Fibroblast of skin of left quadriceps (primary cell): Measurements from ENCODE around the gene SSR1.
"Not testable (repeated sequence)": the region's sequence is repeated elsewhere in the genome, so short reads cannot be mapped to it uniquely, and the experiment has no call there.

Experiments used
- DNase-seq, 2 experiments: peaks; one replicate each; pipeline ENCODE4 v3.0.0-alpha.2; 2013; ENCODE audit warnings: low read depth in 2 of 2

SSR1 gene

GRCh38 chr6:7312616-7313504 is at the start of gene SSR1:
Gene SSR1, minus strand, starts transcription at chr6:7313199. Its CDS starts 79 bp downstream, at chr6:7313120.
- peak; percentile 93 to 94 for DNase-seq

- DNase-seq = not testable (repeated sequence)
Observed at GRCh38 chr6:7351916-7352315, 38.9 kb upstream of the SSR1 start.

DNA sequence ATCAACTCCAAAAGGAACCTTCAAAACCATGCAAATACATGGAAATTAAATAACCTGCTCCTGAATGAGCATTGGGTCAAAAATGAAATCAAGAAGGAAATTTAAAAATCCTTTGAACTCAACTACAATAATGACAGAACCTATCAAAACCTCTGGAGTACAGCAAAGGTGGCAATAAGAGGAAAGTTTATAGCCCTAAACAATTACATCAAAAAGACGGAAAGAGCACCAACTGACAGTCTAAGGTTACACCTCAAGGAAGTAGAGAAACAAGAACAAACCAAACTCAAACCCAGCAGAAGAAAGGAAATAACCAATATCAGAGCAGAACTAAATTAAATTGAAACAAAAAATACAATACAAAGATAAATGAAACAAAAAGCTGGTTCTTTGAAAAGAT is 37.6 kb upstream of the SSR1 start:
- not testable (repeated sequence) for DNase-seq

- not testable (repeated sequence) for DNase-seq
Observed at GRCh38 chr6:7347551-7347997, 34.6 kb upstream of the SSR1 start.

DNA sequence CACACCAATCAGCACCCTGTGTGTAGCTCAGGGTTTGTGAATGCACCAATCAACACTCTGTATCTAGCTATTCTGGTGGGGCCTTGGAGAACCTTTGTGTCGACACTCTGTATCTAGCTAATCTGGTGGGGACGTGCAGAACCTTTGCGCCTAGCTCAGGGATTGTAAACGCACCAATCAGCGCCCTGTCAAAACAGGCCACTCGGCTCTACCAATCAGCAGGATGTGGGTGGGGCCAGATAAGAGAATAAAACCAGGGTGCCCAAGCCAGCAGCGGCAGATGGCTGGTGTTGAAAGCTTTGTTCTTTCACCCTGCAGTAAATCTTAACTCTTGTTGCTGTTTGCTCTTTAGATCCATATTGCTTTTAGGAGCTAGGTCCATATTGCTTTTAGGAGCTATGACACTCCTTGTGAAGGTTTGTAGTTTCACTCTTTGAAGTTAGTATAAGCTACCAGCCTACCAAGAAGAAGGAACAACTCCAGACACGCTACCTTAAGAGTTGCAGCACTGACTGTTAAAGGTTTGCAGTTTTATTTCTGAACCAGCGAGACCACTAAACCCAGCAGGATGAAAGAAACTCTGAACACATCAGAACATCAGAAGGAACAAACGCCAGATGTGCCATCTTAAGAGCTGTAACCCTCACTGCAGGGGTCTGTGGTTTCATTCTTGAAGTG is 31.9 kb upstream of the SSR1 start:
- DNase-seq = not testable (repeated sequence)

DNA sequence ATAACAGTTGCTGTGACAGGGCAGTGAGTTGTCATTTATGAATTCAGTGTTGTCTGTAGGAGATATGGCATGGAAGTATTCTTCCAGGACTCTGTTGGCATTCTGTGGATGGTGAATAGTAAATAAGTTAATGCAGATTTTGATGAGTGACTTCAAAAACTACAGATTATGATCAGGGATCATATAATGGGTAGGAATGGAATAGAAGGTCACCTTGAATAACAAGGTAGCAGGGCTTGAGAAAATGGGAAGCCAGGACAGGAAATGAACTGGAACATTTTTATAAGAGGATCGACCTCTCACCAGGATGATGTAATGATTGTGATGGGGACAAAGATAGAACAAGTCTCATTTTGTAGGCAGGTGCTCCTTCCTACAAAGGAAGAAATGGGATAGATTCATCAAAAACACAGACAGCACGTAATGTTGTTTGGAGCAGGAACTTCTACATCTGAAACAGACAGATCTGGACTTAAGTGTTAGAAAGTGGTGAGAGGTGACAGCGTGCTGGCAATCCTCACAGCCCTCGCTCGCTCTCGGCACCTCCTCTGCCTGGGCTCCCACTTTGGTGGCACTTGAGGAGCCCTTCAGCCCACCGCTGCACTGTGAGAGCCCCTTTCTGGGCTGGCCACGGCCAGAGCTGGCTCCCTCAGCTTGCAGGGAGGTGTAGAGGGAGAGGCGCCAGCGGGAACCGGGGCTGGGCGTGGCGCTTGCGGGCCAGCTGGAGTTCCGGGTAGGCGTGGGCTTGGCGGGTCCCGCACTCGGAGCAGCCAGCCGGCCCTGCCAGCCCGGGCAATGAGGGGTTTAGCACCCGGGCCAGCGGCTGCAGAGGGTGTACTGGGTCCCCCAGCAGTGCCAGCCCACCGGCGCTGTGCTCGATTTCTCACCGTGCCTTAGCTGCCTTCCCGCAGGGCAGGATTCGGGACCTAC is 30.8 kb upstream of the SSR1 start:
- DNase-seq = no peak

GRCh38 chr6:7341989-7342742 is 29.2 kb upstream of the SSR1 start:
- no peak for DNase-seq

GRCh38 chr6:7341271-7341670 is 28.3 kb upstream of the SSR1 start:
- DNase-seq = no peak

DNA sequence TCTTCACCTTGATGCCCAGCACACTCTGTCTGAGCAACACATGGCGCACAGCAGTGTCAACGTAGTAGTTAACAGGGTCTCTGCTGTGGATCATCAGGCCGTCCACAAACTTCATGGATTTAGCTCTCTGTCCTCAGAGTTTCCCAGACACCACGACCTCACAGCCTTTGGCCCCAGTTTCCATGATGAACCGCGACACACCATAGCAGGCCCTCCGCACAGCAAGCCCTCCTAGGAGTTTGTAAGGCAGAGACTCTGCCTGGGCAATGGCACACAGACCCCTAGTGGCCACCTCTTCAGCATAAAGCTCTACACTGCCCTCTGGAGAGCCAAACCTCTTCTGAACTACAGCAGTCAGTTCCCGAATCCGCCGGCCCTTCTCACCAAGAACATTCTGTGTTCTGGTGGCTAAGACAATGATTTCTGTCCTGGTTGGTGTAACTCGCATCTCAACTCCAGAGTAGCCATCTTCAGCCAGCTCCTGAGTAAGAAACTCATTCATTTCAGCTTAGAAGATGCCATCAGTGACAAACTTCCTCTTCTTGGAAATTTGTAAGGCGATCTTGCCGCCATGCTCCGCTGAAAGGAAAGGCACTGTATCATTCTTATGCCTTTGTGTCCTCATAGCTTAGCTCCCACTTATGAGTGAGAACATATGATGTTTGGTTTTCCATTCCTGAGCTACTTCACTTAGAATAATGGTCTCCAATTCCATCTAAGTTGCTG is 26.2 kb upstream of the SSR1 start:
- DNase-seq = peak in 1 of 2 experiments; percentile 4

GRCh38 chr6:7338031-7338430 is 25.0 kb upstream of the SSR1 start:
- no peak for DNase-seq

DNA sequence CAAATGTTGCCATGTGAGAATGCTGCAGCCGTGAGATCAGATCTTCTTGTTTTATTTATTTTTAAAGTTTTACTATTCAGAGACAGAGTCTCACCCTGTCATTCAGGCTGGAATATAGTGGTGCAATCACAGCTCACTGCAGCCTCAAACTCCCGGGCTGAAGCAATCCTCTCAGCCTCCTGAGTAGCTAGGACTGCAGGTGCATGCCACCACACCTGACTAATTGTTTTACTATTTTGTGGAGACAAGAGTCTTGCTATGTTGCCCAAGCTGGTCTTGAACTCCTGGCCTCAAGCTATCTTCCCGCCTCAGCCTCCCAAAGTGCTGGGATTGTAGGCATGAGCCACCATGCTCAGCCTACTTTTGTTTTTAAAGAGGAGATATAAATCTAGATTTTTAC is 22.5 kb upstream of the SSR1 start:
- DNase-seq = no peak

DNA sequence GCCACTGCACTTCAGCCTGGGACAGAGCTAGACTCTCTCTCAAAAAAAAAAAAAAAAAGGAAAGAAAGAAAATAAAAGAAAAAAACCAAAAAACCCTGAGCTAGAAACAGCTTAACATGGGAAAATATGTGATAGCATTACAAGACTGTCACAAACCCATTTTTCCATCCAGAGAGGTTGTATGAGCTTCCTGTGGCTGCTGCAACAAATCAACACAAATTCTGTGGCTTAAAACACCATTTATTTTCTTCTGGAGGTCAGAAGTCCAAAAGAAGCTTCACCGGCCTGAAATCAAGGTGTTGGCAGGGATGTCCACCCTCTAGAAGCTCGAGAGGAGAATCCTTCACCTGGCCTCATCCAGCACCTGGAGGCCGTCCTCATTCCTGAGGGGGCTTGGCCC is 21.7 kb upstream of the SSR1 start:
- no peak for DNase-seq

DNA sequence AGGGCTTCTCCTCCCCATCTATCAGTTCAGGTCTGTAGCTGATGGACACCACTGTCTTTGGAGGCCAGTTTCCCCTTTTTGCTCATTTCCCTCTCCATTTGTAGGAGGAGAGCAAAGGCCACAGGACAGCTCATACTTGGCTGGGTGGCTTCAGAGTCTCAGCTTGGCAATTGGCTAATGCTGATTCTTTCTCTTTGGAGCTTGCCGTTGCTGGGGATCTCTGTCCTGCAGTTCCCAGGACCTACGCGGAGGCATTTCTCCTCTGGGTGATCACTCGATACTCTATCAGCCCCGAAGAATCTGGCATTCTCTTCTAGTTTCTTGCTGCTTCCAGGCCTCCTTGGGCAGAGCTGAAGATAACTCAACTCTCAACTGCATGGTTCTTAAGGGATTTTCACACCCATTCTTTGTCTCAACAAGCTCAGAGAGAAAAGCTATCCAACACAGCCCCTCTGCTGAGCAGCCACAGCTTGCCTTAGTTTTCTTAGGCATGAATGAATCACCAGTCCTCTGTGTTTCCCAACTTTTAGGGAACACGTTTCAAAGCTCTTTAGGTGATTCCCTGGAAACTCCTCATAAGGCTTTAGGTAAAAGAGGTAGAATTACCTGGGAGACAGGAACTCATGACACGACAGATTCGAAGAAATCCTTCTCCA is 19.2 kb upstream of the SSR1 start:
- DNase-seq = no peak

DNA sequence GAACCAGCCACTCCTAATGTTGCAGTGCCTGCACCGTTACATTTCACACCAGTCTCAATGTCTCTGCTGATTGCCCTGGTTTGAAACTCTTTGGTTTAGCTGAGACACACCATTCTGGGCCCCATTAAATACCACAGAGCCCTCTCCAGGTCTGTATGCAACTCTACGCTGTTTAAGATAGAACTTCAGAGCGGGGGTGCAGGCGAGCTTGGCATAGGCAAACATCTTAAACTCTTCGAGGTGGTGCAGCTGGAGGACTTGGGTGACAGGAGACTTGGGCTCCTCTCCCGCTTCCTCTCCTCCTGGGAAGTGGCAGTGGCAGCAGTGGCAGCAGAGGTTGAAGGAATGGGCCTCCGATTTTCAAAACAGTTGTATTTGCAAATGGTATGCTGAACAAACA is 18.5 kb upstream of the SSR1 start:
- DNase-seq = no peak

- DNase-seq = no peak
Observed at GRCh38 chr6:7328243-7328642, 15.2 kb upstream of the SSR1 start.

- DNase-seq = no peak
Observed at GRCh38 chr6:7325750-7326149, 12.8 kb upstream of the SSR1 start.

DNA sequence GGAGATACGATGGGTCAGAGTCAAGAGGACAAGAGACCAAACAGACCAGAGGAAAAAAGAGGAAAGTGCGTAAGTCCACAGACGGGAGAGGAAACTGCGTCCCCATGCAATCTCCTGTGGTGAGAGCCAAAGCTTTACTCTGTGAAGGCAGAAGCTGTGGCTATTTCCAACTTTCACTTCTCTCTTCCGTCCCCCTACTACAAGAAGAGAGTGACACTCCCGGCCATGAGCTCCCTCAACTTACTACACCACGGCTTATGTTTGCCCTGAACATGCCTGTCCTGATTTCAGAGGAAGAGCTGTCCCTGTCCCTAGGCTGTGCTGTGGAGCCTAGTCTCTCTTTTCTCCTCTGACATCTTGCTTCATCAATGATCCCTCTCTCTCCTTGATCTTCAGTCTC is 11.5 kb upstream of the SSR1 start:
- DNase-seq = no peak

DNA sequence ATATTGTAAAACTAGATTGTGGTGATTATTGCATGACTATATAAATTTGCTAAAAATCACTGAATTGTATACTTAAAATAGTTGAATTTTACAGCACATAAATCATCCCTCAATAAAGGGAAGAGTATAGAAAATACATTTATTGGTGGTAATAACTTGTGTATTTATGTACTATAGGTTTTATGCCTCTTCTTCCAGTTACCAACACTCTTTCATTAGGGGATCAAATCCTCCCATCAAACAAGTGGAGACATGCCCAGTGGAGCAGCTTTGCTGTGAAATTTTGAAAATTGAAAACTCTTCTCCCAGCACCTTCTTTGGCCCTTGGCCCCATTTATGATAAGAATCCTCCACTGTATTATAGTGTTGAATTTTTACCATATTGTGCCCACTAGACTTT is 10.1 kb upstream of the SSR1 start:
- no peak for DNase-seq

DNA sequence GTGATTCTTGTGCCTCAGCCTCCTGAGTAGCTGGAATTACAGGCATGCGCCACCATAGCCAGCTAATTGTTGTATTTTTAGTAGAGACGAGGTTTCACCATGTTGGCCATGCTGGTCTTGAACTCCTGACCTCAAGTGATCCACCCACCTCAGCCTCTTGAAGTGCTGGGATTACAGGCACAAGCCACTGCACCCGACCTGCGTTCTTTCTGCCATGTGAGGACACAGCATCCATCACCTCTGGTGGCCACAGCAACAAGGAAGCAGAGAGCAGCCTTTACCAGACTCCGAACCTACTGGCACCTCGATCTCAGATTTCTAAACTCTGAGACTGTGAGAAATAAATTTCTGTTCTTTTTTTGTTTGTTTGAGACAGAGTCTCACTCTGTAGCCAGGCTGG is 8.9 kb upstream of the SSR1 start:
- DNase-seq = not testable (repeated sequence)

DNA sequence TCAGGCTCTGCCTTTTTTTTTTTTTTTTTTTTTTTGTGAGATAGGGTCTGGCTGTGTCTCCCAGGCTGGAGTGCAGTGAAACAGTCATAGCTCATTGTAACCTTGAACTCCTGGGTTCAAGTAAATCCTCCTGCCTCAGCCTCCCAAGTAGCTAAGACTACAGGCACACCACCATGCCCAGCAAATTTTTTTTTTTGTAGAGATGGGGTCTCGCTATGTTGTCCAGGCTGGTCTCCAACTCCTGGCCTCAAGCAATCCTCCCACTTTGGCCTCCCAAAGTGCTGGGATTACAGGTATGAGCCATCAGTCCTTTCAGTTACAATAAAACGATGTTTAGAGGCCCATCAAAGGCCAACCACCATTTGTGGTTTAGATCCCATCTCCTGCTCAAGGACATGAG is 6.4 kb upstream of the SSR1 start:
- not testable (repeated sequence) for DNase-seq
